Measurements from ENCODE around the gene AHDC1. TPM values are rescaled to one million over a fixed set of nuclear protein-coding genes. Genes with fewer than 3 reads are reported as not detected.

Gene AHDC1
- total and polyA plus RNA-seq, 2 experiments from 2014 or later: 13.3 to 14.4 TPM

DNA sequence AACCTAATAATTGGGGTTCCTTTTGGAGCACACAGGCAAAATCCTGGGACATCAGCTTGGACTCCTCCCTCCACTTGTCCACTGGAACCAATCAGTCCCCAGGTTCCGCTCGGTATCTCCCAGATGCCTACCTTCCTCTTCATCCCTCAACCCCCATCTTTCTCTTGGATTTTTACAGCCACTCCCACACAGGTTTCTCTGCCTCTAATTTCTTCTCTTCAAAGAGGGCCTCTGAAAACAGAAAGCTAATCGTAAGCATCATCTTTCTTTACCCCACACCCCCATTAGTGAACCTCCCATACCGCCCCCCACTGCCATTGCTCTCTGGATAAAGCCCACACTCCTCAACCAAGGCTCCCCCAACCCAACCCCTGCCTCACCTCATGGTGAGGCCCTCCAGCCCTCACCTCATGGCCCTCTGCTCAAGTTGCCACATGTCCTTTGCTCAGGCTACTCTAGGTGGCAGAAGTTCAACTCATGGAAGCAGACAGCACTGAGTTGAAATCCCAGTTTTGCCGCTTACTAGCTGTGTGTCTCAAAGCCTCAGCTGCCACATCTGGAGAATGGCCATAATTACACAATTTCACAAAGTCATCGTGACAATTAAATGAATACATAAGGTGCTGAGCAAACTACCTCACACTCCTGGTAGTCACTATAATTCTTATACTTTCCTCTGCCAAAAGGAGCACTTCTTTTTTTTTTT lies 95.8 kb downstream of the AHDC1 start:
- no peak overlapping the region for H3K27ac ChIP-seq
- H3K36me3 ChIP-seq (replicated peaks; ENCODE audit: insufficient read depth, low read depth): no peaks in the 10 kb centered on the region
- H3K79me2 ChIP-seq: no peaks in the 10 kb centered on the region
- DNase-seq (ENCODE audit: low spot score): no peak
- TF ChIP-seq EZH2 (IDR thresholded peaks at IDR 0.05; ENCODE audit: borderline replicate concordance): no peak
- TF ChIP-seq, protein P1, sequence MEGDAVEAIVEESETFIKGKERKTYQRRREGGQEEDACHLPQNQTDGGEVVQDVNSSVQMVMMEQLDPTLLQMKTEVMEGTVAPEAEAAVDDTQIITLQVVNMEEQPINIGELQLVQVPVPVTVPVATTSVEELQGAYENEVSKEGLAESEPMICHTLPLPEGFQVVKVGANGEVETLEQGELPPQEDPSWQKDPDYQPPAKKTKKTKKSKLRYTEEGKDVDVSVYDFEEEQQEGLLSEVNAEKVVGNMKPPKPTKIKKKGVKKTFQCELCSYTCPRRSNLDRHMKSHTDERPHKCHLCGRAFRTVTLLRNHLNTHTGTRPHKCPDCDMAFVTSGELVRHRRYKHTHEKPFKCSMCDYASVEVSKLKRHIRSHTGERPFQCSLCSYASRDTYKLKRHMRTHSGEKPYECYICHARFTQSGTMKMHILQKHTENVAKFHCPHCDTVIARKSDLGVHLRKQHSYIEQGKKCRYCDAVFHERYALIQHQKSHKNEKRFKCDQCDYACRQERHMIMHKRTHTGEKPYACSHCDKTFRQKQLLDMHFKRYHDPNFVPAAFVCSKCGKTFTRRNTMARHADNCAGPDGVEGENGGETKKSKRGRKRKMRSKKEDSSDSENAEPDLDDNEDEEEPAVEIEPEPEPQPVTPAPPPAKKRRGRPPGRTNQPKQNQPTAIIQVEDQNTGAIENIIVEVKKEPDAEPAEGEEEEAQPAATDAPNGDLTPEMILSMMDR (IDR thresholded peaks at IDR 0.05; ENCODE audit: poor library complexity): peak; percentile 7
- no peak for TF ChIP-seq EZH2phosphoT487 (IDR thresholded peaks at IDR 0.05; ENCODE audit: low read depth, severe bottlenecking, unreplicated experiment)
- no peaks in the 10 kb centered on the region for H3K27me3 ChIP-seq
- H3K4me2 ChIP-seq: no peak overlapping the region
- H3K4me3 ChIP-seq: no peak overlapping the region
- no peaks in the 10 kb centered on the region for H3K9me3 ChIP-seq (ENCODE audit: low read depth)
- H3K9me2 ChIP-seq (replicated peaks; ENCODE audit: insufficient read depth): no peaks in the 10 kb centered on the region
- no peaks in the 10 kb centered on the region for H4K20me1 ChIP-seq (ENCODE audit: insufficient read depth, poor library complexity, severe bottlenecking)
- no peak overlapping the region for H2AFZ ChIP-seq
- peaks cover 31% of the 10 kb centered on the region for H3K4me1 ChIP-seq (ENCODE audit: insufficient read depth)
- 88% methylated on average over 5 of the region's 6 CpGs for WGBS (ENCODE audit: low lambda C conversion rate, missing lambda C conversion rate)

DNA sequence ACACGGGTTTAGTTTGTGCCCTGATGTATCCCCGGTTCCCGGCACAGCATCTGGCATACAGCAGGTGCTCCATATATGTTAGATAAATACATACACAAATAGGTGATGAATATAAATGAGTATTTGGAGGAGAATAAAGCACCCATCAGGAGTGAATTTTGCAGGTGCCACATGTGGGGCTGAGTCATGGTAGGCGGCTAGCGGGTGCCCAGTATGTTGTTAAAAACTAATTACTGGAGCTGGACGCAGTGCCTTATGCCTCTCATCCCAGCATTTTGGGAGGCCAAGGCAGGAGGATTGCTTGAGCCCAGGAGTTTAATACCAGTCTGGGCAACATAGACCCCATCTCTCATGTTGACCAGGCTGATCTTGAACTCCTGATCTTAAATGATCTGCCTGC lies 97.2 kb downstream of the AHDC1 start:
- Histone ChIP-seq H3K27me3 (no peaks in the 10 kb centered on the region), H3K79me2 (no peaks in the 10 kb centered on the region), H2AFZ (no peak overlapping the region), H3K9me2 (replicated peaks; ENCODE audit: insufficient read depth) (no peaks in the 10 kb centered on the region), H3K4me3 (no peak overlapping the region), H4K20me1 (ENCODE audit: insufficient read depth, poor library complexity, severe bottlenecking) (no peaks in the 10 kb centered on the region), H3K36me3 (replicated peaks; ENCODE audit: insufficient read depth, low read depth) (no peaks in the 10 kb centered on the region), H3K4me1 (ENCODE audit: insufficient read depth) (peaks cover 31% of the 10 kb centered on the region), H3K27ac (no peak overlapping the region), H3K4me2 (no peak overlapping the region), H3K9me3 (ENCODE audit: low read depth) (no peaks in the 10 kb centered on the region)
- 93% methylated on average over 6 of the region's 6 CpGs for WGBS (ENCODE audit: low lambda C conversion rate, missing lambda C conversion rate)
- no peak for DNase-seq (ENCODE audit: low spot score)
- TF ChIP-seq, protein P1 (IDR thresholded peaks at IDR 0.05; ENCODE audit: poor library complexity): no peak
- TF ChIP-seq EZH2 (IDR thresholded peaks at IDR 0.05; ENCODE audit: borderline replicate concordance) (no peak), EZH2phosphoT487 (IDR thresholded peaks at IDR 0.05; ENCODE audit: low read depth, severe bottlenecking, unreplicated experiment) (no peak)

DNA sequence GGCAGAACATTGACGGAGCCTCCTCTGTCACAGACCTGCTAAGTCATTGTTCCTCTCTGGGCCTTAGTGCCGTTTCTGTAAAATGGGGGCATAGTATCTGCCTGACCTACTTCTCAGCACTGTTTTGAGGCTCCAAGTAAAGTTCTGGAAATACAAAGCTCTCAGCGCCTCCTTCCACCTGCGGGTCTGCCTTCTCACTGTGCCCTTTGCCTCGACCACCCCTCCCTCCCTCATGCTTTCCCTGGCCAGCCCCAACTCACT lies 98.6 kb downstream of the AHDC1 start:
- DNase-seq (ENCODE audit: low spot score): no peak
- Histone ChIP-seq H3K27ac (peak overlapping the region; percentile 98), H3K36me3 (replicated peaks; ENCODE audit: insufficient read depth, low read depth) (no peaks in the 10 kb centered on the region), H3K9me2 (replicated peaks; ENCODE audit: insufficient read depth) (no peaks in the 10 kb centered on the region), H3K79me2 (no peaks in the 10 kb centered on the region), H3K9me3 (ENCODE audit: low read depth) (no peaks in the 10 kb centered on the region), H3K27me3 (no peaks in the 10 kb centered on the region), H3K4me3 (no peak overlapping the region), H3K4me2 (no peak overlapping the region), H2AFZ (no peak overlapping the region), H4K20me1 (ENCODE audit: insufficient read depth, poor library complexity, severe bottlenecking) (no peaks in the 10 kb centered on the region), H3K4me1 (ENCODE audit: insufficient read depth) (peaks cover 31% of the 10 kb centered on the region)
- WGBS (ENCODE audit: low lambda C conversion rate, missing lambda C conversion rate): 45% methylated on average over 5 of the region's 5 CpGs
- TF ChIP-seq, protein P1 (IDR thresholded peaks at IDR 0.05; ENCODE audit: poor library complexity): no peak
- no peak for TF ChIP-seq EZH2 (IDR thresholded peaks at IDR 0.05; ENCODE audit: borderline replicate concordance)
- no peak for TF ChIP-seq EZH2phosphoT487 (IDR thresholded peaks at IDR 0.05; ENCODE audit: low read depth, severe bottlenecking, unreplicated experiment)
